Kidney glomerular epithelial cell (primary cell): ENCODE data around the gene LRRC32.
A peak's percentile ranks its signal among the peaks of the same experiment; 100 is the strongest.
"Not testable (repeated sequence)": the region's sequence is repeated elsewhere in the genome, so short reads cannot be mapped to it uniquely, and the experiment has no call there.

Source experiments
- DNase-seq: peaks from one replicate; lab custom pipeline; 2025; lab: John Stamatoyannopoulos, UW

The LRRC32 gene

DNA sequence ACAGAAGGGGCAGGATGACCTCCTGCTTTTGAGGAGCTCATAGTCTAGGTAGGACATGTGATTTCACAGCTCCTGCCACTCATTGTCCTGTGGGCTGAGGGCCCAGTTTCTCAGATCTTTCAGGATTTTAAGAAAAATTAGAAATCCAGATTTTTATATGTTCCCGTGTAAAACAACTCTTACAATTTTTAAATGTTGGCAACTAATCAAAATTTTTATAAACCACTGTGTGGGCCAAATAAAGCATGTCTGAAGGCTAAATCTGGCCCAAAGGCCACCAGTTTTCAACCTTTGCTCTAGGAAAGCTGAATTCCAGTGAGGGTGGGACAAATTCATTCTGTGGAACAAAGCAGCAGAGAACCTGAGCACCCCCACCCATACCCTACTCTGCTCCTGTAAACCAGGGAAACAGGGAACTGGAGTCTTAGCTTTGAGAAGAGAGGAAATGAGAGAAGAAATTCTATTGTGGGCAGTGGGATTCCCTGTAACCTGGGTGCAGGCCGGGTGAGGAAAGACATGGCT, 20.6 kb downstream of the LRRC32 start:
- no peak for DNase-seq

DNA sequence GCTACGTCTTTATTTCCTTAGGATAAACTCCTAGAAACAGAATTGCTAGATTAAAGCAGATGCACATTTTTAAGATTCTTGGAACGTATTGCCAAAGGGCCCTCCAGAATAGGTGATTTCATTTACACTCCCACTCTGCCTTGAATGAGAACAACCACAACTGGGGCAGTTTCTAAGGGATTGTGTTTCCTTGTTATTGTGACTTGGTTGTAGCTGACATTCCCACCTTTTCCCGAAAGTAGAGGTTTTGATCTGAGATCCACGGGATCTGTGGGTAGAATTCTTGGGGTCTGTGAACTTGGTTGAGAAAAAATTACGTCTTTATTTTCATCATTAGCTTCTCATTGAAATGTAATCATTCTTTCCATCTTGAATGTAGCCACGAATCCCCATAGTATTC, 21.5 kb downstream of the LRRC32 start:
- DNase-seq: peak; percentile 1

DNA sequence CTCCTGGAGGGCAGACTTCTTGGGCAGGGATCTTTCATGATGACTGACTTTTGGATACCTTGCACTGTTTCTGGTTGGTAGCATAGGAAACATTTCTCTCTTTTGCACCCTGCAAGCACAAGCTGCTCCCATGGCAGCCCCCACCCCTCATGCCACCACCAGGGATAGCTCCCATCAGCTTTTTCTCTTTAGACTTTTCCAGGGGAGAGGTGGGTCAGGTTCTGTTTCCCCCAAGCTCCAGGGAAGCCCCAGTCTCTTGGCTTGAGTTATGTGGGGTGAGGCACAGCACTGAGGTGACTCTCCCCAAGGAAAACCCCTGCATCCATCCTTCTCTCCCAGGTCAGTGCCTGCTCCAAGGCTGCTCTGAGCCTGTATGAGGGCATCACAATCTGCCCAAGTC, 22.5 kb downstream of the LRRC32 start:
- no peak for DNase-seq

DNA sequence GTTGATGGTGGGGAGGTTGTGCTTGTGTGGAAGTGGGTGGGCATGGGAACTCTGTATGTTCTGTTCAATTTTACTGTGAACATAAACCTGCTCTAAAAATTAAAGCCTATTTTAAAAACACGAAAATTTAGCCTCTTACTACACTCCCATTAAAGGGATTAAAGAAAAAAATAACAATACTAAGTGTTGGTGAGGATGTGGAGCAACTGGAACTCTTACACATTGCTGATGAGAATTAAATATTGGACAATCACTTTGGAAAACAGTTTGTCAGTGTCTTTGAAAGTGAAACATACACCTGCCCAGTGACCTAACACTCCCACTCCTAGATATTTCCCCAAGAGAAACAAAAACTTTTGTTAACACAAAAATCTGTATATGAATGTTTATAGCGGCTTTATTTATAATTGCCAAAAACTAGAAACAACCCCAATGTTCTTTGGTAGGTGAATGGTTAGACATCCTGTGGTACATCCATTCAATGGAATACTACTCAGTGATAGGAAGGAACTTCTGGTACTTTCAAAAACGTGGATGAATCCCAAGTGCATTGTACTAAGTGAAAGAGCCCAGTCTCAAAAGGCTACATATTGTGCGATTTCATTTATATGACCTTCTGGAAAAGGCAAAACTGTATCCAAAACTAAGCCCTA, 23.5 kb downstream of the LRRC32 start:
- DNase-seq: no peak

DNA sequence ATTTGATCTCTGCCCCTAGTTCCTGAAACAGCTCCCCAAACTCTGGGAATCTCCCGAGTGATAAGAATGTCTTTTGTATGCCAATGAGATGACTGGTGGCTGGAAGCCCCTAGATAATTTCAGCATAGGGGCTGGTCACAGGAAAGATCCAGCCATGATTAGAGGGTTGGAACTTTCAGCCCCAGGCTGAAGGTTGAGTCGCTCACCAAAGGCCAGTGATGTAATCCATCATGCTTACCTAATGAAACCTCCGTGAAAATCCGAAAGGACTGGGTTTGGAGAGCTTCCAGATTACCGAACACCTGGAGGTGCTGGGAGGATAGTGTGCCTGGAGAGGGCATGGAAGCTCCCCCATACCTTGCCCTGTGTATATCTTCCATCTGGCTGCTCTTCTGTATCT, 26.0 kb downstream of the LRRC32 start:
- no peak for DNase-seq

DNA sequence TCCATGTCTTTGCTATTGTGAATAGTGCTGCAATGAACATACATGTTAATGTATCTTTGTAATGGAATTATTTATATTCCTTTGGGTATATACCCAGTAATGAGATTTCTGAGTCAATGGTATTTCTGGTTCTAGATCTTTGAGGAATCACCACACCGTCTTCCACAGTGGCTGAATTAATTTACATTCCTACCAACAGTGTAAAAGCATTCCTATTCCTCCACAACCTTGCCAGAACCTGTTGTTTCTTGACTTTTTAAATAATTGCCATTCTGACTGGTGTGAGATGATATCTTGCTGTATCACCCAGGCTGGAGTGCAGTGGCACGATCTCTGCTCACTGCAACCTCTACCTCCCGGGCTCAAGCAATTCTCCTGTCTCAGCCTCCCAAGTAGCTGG, 26.8 kb downstream of the LRRC32 start:
- not testable (repeated sequence) for DNase-seq

GRCh38 chr11:76642341-76642740, 28.2 kb downstream of the LRRC32 start:
- DNase-seq: no peak

DNA sequence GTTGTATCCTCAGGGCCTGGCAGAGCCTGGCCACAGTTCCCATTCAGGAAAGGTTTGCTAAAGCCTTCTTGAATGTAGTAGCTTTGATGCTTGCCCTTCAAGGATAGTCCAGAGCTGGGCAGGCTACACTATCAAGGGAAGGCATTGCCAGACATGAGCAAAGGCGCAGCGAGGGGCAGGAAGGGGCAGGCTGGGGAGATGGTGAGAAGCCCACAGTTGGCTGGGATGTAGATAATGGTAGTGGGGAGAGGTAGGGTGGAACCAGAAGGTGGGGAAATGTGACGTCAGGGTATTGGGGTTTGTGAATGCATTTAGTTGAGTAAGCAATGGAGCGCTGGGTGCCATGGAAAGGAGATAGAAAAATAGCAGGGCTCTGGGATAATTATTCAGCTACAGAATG, 28.6 kb downstream of the LRRC32 start:
- no peak for DNase-seq

DNA sequence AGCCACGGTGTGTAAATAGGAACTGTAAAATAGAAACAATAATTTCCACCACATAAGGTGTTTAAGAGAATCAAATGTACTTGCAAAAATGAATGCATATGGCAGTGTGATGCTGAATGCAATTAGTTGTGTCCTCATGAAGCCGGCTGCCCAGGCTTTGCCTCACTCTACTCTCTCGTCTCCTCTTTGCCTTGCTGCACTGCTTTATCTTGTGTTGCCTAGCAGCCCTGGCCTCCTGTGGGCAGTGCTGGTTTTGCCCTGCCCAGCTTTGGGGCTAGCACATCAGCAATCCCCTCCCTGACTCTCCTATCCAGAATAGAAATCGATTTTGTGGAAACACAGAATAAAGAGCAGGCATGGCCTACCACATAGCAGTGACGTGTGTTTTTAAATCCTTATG, 30.0 kb downstream of the LRRC32 start:
- DNase-seq: no peak

GRCh38 chr11:76639621-76640020, 30.9 kb downstream of the LRRC32 start:
- no peak for DNase-seq

- DNase-seq: no peak
Measured at GRCh38 chr11:76638270-76639197, 32.0 kb downstream of the LRRC32 start.

- DNase-seq: no peak
Measured at GRCh38 chr11:76637491-76638269, 32.9 kb downstream of the LRRC32 start.

DNA sequence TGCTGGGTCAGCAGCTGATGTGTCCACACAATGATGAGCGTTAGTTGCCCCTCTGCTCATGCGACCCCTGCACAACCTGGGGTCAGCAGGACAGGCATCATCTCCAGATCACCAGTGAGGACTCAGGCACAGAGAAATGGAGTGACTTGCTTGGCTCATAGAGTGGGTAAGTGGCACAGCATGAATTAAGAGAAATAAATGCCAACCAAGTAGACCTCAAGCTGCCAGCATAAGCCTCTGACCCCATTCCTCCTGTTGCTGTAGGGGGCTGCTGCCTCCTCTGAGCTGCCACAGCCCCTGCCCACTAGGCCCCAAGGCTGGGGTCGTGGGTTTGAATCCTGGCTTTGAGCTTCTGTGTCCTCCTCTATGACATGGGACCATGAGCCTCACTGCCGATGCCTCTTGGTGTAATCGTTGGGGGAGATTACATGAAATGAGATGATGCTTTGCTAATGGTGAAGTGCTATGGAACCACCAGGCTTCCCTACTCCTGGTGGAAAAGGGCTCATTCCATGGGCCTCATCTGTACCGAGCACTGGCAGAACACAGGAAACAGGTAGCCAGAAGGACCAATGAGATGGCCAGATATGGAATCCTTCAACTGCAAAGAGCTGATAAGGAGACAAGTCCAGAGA, 33.6 kb downstream of the LRRC32 start:
- DNase-seq: no peak

- DNase-seq: no peak
Measured at GRCh38 chr11:76635991-76636738, 34.4 kb downstream of the LRRC32 start.

DNA sequence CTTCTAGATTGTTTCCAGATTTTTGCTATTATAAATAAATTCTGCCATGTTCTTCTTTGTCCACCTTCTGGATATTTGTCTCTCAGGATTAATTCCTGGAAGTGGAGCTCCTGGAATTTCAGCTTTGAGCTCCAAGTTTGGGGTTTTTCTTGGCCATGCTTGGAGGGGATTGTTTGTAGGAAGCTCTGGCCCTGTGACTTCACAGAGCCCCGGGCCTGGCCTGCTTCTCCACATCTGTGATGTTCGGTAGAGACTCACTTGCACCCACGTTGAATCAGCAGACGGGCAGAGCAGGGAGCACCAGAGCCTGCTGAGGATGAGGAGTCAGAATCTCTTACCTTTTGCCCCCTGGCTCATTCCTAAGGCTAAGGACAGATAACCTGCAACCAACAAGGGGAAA, 35.7 kb downstream of the LRRC32 start:
- DNase-seq: no peak

GRCh38 chr11:76632492-76632891, 38.1 kb downstream of the LRRC32 start:
- no peak for DNase-seq

DNA sequence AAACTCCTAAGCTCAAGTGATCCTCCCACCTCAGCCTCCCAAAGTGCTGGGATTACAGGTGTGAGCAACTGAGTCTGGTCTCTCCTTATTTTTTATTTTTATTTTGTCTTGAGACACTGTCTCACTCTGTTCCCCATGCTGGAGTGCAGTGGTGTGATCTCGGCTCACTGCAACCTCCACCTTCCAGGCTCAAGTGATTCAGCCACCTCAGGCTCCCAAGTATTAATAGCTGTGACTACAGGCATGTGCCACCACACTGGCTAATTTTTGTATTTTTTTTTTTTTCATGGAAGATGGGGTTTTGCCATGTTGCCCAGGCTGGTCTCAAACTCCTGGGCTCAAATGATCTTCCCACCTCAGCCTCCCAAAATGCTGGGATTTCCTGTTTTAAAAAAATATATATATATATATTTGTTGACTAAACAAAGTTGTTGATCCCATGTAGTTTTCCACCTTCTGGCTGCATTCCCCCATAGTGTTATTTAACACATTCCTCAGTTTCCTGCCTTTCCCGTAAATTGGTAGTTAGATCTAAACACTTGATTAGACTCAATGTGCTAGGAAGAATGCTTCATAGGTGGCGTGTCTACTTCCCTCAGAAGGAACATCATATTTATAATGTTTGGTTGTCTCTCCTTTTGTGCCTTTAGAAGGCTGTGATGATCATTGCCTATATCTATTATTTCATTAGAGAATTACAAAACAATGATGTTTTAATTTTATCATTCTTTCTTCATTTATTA, 38.8 kb downstream of the LRRC32 start:
- no peak for DNase-seq

DNA sequence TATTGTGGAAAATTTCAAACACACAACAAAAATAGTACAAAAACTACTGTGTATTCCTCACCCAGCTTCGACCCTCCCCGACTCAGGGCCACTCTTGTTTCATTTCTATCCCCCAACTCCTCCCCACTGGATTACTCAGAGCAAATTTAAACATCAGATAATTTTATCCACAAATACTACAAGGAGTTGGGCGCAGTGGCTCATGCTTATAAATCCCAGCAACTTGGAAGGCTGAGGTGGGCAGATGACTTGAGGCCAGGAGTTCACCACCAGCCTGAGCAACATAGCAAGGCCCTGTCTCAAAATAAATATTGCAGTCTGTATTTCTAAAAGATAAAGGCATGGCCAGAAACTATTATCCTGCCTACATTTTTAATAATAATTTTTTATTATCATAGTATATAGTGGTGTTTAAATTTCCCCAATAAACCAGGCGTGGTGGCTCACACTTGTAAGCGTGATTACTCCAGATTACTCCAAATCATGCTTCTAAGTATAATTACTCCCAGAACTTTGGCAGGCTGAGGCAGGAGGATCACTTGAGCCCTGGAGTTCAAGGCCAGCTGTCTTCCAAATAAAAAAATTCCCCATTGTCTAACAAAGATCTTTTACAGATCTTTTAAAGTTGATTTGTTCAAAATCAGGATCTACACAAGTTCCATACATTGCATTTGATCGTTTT, 39.8 kb downstream of the LRRC32 start:
- DNase-seq: no peak

- DNase-seq: no peak
Measured at GRCh38 chr11:76629853-76630599, 40.5 kb downstream of the LRRC32 start.
